ENCODE measurements around the gene PSMF1.

DNA sequence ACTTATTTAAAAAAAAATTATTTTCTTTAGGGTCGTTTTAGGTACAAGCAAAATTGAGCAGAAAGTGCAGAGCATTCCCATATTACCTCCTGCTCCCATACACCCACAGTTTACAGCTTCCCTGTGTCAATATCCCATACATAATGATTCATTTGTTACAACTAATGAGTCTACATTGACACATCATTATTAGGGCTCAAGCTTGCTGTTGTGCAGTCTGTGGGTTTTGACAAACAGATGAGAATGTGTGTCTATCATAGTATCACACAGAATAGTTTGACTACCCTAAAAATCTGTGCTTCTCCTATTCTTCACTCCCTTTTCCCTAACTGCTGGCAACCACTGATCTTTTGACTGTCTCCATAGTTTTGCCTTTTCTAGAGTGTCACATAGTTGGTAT, 9.4 kb downstream of the PSMF1 start:
- TF ChIP-seq POLR2AphosphoS5 (IDR thresholded peaks at IDR 0.05; ENCODE audit: low read depth, low read length): no peak
- no peak for TF ChIP-seq TAF1 (IDR thresholded peaks at IDR 0.05; ENCODE audit: borderline replicate concordance, insufficient read depth, low read length)
- TF ChIP-seq, protein P1, sequence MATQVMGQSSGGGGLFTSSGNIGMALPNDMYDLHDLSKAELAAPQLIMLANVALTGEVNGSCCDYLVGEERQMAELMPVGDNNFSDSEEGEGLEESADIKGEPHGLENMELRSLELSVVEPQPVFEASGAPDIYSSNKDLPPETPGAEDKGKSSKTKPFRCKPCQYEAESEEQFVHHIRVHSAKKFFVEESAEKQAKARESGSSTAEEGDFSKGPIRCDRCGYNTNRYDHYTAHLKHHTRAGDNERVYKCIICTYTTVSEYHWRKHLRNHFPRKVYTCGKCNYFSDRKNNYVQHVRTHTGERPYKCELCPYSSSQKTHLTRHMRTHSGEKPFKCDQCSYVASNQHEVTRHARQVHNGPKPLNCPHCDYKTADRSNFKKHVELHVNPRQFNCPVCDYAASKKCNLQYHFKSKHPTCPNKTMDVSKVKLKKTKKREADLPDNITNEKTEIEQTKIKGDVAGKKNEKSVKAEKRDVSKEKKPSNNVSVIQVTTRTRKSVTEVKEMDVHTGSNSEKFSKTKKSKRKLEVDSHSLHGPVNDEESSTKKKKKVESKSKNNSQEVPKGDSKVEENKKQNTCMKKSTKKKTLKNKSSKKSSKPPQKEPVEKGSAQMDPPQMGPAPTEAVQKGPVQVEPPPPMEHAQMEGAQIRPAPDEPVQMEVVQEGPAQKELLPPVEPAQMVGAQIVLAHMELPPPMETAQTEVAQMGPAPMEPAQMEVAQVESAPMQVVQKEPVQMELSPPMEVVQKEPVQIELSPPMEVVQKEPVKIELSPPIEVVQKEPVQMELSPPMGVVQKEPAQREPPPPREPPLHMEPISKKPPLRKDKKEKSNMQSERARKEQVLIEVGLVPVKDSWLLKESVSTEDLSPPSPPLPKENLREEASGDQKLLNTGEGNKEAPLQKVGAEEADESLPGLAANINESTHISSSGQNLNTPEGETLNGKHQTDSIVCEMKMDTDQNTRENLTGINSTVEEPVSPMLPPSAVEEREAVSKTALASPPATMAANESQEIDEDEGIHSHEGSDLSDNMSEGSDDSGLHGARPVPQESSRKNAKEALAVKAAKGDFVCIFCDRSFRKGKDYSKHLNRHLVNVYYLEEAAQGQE (IDR thresholded peaks at IDR 0.05; ENCODE audit: insufficient read depth in 1 of 2, low read depth in 2 of 2, low read length in 2 of 2): no peak
- TF ChIP-seq SIN3A (IDR thresholded peaks at IDR 0.05; ENCODE audit: borderline replicate concordance, insufficient read depth, low read length): no peak
- no peak for TF ChIP-seq FOXP2 (optimal IDR thresholded peaks at IDR 0.05; ENCODE audit: borderline replicate concordance, extremely low read depth, extremely low read length, insufficient read depth)

Data from PFSK-1 (cell line).